Activated T-cell treated with anti-CD3 and anti-CD28 coated beads for 1 hour (primary cell): Measurements from ENCODE around the gene SMPD4.
A peak's percentile ranks its signal among the peaks of the same experiment; 100 is the strongest.
"Not testable (repeated sequence)": the region's sequence is repeated elsewhere in the genome, so short reads cannot be mapped to it uniquely, and the experiment has no call there.

Source experiments
- DNase-seq: peaks from one replicate; pipeline ENCODE4 v3.0.0-alpha.2; 2020; ENCODE audit warnings: low read depth

Gene SMPD4

DNA sequence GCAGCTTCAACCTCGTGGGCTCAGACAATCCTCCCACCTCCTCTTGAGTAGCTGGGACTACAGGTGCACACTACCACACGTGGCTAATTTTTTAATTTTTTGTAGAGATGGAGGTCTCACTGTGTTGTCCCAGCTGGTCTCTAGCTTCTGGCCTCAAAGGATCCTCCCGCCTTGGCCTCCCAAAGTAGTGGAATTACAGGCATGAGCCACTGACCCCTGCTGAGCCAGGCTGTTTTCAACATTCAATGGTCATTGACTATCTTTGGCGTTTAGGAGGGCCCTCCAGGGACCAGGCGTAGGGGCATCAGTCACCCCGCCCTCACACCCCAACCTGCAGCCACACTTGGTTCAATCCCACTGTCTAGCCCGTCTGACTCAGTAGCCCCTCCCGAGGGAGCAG is 5.9 kb upstream of the SMPD4 start:
- DNase-seq, result no peak

- no peak for DNase-seq
Observed at GRCh38 chr2:130186391-130186790, 5.0 kb upstream of the SMPD4 start.

DNA sequence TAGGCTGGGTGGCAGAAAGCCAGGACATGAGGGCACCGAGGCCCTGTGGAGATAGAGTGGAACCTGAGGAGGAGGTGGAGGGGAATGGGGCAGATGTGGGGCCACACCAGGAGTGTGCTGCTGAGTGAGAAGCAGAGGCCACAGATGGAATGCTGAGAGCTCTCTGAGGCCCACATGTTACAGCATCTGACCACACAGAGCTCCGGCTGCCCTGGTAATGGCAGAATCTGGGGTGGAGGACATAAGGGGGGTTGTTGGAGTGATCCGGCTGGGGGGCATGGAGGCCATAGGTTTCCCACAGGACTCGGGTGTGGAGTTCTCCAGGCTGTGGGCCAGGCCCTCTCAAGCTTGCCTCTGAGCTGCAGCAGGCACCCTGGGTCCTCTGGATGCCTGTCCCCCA is 4.5 kb upstream of the SMPD4 start:
- DNase-seq, result no peak

DNA sequence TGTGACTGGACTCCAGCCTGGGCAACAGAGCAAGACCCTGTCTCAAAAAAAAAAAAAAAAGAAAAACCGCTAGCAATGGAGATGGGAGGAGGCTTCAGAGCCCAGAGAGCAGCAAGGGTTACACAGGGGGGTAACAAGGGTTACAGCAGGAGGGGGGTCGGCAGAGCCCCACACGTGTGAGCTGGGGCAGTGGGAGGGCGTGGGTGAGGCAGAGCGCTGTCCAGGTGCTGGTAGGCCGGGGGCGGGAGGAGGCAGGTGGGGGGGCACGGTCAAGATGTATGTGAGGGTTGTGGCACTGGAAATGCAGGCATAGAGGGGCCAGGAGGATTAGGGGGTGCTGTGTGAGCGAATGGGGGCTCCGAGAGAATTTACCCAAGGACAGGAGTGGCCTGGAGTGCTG is 4.0 kb upstream of the SMPD4 start:
- DNase-seq, result no peak

DNA sequence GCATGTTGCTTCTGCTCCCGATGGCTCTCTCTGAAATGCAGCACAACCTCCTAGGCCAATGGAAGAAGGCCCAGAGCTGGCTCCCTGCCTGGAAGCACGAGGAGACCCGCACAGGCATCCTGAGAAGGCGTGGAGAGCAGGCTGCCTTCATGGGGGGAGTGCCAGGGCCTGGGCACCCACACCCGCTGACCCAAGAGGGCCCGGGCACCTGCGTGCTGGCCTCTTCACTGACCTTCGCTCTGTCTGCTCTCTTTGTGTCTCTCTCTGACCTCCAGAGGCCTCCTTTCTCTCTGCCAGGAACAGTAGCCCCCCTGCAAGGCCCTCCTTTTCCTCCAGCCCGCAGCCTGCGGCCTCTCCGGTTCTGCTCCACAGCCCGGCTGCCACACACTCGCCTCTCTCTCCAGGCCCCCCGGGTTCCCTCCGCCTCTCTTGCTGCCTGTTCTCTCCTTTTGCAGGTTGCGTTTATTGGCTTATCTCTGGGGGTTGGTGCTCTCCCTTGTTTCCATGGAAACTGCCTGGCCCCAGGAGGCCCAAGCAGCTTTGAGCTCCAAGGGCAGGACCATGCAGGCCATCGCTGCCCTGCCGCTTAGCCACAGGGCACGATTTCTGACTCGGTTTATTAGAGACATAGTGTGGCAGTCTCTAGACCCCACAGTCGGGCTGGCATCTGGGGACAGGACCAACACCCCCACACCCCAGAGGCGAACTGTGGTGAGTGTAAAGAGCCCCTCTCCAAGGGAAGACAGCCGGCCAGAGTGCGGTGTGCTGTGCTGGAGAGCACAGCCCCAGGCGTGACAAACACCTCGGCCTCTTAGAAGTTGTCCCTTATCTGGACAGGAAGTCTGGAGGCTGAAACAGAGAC is 2.3 kb upstream of the SMPD4 start:
- no peak for DNase-seq

- DNase-seq, result not testable (repeated sequence)
Observed at GRCh38 chr2:130182826-130183511, 1.6 kb upstream of the SMPD4 start.

DNA sequence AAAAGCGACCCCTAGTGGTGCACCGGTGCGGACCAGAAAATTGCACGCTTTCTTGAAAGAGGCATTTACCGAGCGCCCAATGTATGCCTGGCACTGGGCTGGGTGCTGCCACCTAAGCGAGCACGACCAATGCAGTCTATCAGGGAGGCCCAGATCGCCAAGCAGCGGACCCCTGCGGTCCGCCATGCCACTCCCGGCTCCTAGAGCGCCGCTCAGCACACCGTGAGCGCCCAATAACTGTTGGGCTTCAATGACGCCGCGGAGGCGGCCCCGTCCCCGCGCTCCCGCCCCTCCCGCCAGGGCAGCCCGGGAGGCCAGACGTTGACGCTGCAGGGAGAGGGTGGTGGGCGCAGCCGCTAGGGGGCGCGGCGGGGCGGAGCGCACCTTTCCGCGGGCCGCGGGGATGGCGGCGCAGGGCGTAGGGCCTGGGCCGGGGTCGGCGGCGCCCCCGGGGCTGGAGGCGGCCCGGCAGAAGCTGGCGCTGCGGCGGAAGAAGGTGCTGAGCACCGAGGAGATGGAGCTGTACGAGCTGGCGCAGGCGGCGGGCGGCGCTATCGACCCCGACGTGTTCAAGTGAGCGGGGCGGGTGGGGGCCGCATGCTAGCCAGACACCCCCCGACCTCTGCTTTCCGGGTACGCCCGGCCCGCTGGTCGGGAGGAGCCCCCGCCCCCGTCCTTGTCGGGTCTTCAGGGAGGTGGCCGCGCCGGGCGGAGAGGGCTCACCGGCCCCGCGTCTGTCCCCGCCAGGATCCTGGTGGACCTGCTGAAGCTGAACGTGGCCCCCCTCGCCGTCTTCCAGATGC is 679 bp upstream of the SMPD4 start, which contains the start of gene MZT2B:
TSS of gene MZT2B (plus strand) at position 383 of the 803 bp plus-strand sequence. CDS start at position 404, 21 bp downstream.
- DNase-seq, result peak; percentile 82

DNA sequence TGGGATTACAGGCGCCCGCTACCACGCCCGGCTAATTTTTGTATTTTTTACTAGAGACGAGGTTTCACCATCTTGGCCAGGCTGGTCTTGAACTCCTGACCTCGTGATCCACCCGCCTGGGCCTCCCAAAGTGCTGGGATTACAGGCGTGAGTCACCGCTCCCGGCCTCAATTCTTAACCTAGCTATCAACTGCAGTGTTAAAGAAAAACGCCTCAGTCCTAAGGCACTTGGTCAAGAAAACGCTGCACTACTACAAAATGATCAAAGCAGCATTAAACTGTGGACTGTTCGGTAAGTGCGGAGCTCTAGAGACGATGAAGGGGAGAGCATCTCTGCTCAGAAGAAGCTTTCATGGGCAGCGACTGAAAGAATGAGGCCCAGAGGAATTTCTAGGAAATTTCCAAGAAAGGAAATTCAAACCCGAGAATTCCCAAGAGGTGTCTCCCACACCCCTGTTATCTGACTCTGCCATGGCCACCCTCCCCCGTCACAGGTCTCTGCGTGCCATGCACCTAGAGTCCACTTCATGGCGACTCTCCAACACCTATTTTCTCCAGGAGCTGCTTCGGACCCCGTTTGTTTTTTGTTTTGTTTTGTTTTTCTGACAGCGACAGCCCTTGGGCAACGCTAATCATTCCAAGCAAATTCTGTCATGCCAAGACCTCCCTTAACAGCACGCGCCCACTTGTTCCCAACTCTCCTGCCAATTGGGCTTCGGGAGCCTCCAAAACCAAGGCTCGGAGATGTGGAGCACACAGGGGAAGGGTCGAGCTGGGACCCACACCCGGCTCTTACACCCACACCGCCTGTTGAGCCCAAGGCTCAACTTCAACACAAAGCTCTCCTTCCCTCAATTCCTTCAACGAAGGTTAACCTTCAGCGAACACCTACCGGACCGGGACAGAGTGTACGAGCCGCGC is 738 bp downstream of the SMPD4 start:
- not testable (repeated sequence) for DNase-seq

GRCh38 chr2:130174866-130175265 is 6.5 kb downstream of the SMPD4 start:
- not testable (repeated sequence) for DNase-seq

GRCh38 chr2:130169896-130170295 is 11.5 kb downstream of the SMPD4 start:
- DNase-seq, result no peak

DNA sequence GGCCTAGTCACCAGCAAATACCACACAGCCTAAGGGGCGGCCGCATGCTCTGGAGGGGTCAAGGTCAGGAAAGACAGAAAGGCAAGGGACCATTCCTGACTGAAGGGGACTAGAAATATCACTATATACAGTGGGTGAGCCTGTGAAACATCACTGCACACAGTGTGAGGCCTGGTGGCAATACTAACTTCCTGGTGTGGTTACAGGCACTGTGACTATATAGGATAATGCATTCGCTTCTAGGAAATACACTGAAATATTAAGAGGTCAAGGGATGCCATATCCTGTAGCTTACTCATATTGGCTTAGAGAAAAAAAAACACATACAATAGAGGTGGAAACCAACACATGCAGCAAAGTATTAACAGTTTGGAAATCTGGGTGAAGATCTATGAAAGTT is 12.2 kb downstream of the SMPD4 start:
- DNase-seq, result not testable (repeated sequence)

DNA sequence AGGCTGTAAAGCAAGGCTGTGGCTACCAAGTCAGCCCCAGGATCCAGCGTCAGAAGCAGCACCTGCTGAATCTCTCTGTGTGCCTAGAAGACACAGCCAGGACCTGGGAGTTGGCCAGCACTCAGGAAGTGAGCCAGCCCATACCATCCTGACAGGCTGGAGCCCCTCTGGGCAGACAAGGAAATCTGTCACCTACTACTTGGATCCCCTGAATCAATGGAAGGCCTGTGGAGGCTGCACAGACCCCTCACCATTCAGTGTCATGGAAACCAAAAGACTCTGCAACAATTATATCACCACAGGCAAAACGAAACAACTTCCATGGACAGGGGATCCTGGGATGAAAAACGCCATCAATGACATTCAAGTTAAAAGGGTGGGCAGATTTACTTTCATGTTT is 14.8 kb downstream of the SMPD4 start:
- DNase-seq, result not testable (repeated sequence)

DNA sequence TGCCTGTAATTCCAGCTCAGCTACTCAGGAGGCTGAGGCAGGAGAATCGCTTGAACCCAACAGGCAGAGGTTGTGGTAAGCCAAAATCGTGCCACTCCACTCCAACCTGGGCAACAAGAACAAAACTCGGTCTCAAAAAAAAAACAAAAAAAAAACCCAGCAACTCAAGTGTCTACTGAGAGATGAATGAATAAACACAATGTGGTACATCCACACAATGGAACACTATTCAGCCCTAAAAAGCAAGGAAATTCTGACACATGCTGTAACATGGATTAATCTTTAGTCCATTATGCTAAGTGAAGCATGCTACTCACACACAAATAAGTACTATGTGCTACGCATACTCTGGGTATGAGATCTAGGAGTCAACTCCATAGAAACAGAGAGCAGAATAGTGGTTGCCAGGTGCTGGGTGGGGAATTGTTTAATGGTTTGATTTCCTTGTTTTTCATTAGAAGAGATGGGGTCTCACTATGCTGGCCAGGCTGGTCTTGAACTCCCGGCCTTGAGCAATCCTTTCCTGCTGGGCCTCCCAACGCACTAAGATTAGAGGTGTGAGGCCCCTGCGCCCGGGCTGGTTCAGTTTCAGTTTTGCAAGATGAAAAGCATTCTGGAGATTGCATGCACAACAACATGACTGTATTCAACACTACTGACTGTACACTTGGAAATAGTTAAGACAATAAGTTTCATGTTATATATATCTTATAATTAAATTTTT is 15.9 kb downstream of the SMPD4 start:
- DNase-seq, result no peak

GRCh38 chr2:130162968-130163367 is 18.4 kb downstream of the SMPD4 start:
- no peak for DNase-seq

GRCh38 chr2:130162486-130162885 is 18.9 kb downstream of the SMPD4 start:
- not testable (repeated sequence) for DNase-seq

DNA sequence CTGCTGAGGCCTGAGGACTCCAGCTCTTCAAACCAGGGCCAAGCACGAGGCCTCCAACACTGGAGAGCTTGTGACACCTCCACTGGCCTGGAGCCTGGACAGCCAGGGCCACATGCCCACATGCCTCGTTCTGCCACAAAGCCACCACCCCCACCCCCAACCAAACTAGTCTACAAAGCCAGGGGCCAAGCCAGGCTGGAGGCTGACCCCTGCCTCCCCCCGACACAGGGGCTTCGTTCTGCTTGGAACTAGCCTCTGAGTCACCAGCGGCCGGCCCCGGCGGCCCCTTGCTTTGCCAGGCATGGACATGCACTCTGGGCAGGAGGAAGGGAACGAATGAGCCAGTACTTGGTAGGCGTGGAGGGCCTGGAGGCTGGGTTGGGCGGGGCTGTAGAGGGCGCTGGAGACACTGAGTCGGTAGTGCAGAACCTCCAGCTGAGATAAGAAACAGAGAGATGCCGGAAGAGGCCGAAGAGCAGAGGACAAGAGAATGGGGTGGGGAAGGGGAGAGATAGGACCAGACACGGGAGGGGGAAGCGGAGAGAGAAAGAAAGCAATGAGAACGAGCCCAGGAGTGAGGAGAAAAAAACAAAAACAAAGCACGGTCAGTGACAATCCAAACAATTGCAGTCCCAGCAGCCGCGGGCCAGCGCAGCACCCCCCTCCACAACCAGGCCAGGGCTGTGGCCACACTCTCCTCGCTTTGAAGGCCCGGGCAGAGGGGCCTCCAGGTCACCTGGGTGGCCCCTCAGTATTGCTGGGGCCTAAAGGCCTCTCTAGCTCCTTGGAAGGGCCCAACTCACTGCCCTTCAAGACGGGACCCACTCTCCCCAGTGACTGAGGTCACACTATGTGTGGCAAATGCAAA is 20.3 kb downstream of the SMPD4 start:
- DNase-seq, result not testable (repeated sequence)

- DNase-seq, result no peak
Observed at GRCh38 chr2:130160131-130160530, 21.3 kb downstream of the SMPD4 start.

- DNase-seq, result not testable (repeated sequence)
Observed at GRCh38 chr2:130159376-130159775, 22.0 kb downstream of the SMPD4 start.

DNA sequence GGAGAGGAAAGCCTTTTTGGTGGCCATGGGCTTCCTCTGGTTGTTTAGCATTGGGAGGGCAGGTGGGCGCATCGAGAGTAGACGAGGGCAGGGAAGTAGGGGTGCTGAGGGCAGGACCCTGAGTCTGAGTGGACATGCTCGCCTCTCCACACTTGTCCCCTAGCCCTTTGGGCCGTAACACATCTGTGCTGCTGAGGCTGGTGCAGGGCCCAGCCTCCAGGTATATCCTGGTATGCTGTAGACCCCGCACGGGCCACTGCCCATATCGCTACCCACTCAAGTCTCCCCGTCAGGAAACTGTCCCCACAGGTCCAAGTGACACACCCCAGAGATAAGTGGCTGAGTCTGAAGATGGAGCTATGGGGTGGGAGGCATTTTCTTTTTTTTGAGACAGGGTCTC is 22.8 kb downstream of the SMPD4 start:
- no peak for DNase-seq
